Neural crest cell (in vitro differentiated cells): ENCODE data around the gene PWWP2B. TPM values are rescaled to one million over a fixed set of nuclear protein-coding genes. Genes with fewer than 3 reads are reported as not detected.

ENCODE experiments used
- DNase-seq: peaks from one replicate; pipeline ENCODE4 v3.0.0; 2021; ENCODE audit warnings: low read depth, mixed read lengths, low spot score
- H3K27ac Mint-ChIP-seq: one replicate; pipeline ENCODE4 v1.8.0; 2021; ENCODE audit warnings: mild to moderate bottlenecking, mixed read lengths; ENCODE audit not compliant: unreplicated experiment
- H3K27me3 Mint-ChIP-seq: 2 replicates; pipeline ENCODE4 v1.8.0; 2021; ENCODE audit warnings: low read depth, mild to moderate bottlenecking, mixed read lengths
- H3K36me3 Mint-ChIP-seq: 2 replicates; pipeline ENCODE4 v1.8.0; 2021; ENCODE audit warnings: low read depth, mild to moderate bottlenecking, mixed read lengths
- H3K4me1 Mint-ChIP-seq: 2 replicates; pipeline ENCODE4 v1.8.0; 2021; ENCODE audit warnings: mixed read lengths
- H3K4me3 Mint-ChIP-seq: one replicate; pipeline ENCODE4 v1.8.0; 2021; ENCODE audit warnings: mild to moderate bottlenecking, mixed read lengths
- H3K9me3 Mint-ChIP-seq: 2 replicates; pipeline ENCODE4 v1.8.0; 2021; ENCODE audit warnings: mixed read lengths
- CTCF ChIP-seq: fragments of 200-600 bp; sonication (generic); conservative IDR thresholded peaks from 2 replicates; pipeline ENCODE4 v1.5.0; 2021; ENCODE audit warnings: antibody characterized with exemption, mild to moderate bottlenecking
- total RNA-seq: library from RNA; stranded (reverse); gene quantifications from 2 replicates; pipeline ENCODE4 v1.2.1, GENCODE V29; 2021

The PWWP2B gene
- total RNA-seq, 1 donor from 2014 or later: 14.2 TPM

GRCh38 chr10:132373241-132373955 lies 23.6 kb upstream of the PWWP2B start:
- H3K4me3 Mint-ChIP-seq: no peak overlapping the region
- peaks cover 11% of the 10 kb centered on the region for H3K36me3 Mint-ChIP-seq
- TF ChIP-seq CTCF: no peak
- H3K9me3 Mint-ChIP-seq: no peaks in the 10 kb centered on the region
- no peak for DNase-seq
- H3K27ac Mint-ChIP-seq: no peak overlapping the region
- no peaks in the 10 kb centered on the region for H3K27me3 Mint-ChIP-seq
- peaks cover 10% of the 10 kb centered on the region for H3K4me1 Mint-ChIP-seq

GRCh38 chr10:132374176-132374575 lies 22.8 kb upstream of the PWWP2B start:
- Mint-ChIP-seq H3K27me3 (no peaks in the 10 kb centered on the region), H3K4me1 (peaks cover 10% of the 10 kb centered on the region), H3K27ac (no peak overlapping the region), H3K9me3 (no peaks in the 10 kb centered on the region), H3K4me3 (no peak overlapping the region), H3K36me3 (peaks cover 6% of the 10 kb centered on the region)
- no peak for DNase-seq
- no peak for TF ChIP-seq CTCF

GRCh38 chr10:132374612-132375011 lies 22.4 kb upstream of the PWWP2B start:
- TF ChIP-seq CTCF: no peak
- H3K4me3 Mint-ChIP-seq: no peak overlapping the region
- no peak overlapping the region for H3K27ac Mint-ChIP-seq
- H3K9me3 Mint-ChIP-seq: no peaks in the 10 kb centered on the region
- H3K36me3 Mint-ChIP-seq: peaks cover 8% of the 10 kb centered on the region
- H3K4me1 Mint-ChIP-seq: peaks cover 10% of the 10 kb centered on the region
- H3K27me3 Mint-ChIP-seq: no peaks in the 10 kb centered on the region
- DNase-seq: no peak

GRCh38 chr10:132375116-132375794 lies 21.7 kb upstream of the PWWP2B start:
- DNase-seq: no peak
- TF ChIP-seq CTCF: no peak

GRCh38 chr10:132375795-132376297 lies 21.2 kb upstream of the PWWP2B start:
- TF ChIP-seq CTCF: no peak
- no peaks in the 10 kb centered on the region for H3K9me3 Mint-ChIP-seq
- no peak overlapping the region for H3K27ac Mint-ChIP-seq
- H3K4me1 Mint-ChIP-seq: peaks cover 10% of the 10 kb centered on the region
- peaks cover 8% of the 10 kb centered on the region for H3K36me3 Mint-ChIP-seq
- H3K4me3 Mint-ChIP-seq: no peak overlapping the region
- DNase-seq: no peak
- no peaks in the 10 kb centered on the region for H3K27me3 Mint-ChIP-seq

More at GRCh38 chr10:132375116-132375794, 21.7 kb upstream of the PWWP2B start:
- Mint-ChIP-seq H3K27me3 (no peaks in the 10 kb centered on the region), H3K4me3 (no peak overlapping the region), H3K9me3 (no peaks in the 10 kb centered on the region), H3K27ac (no peak overlapping the region), H3K4me1 (peaks cover 10% of the 10 kb centered on the region), H3K36me3 (peaks cover 8% of the 10 kb centered on the region)
